ENCODE measurements around the gene CLEC2L. TPM values are rescaled to one million over a fixed set of nuclear protein-coding genes. Genes with fewer than 3 reads are reported as not detected.

Gene CLEC2L
- total RNA-seq, 1 experiment from 2014 or later = not detected

DNA sequence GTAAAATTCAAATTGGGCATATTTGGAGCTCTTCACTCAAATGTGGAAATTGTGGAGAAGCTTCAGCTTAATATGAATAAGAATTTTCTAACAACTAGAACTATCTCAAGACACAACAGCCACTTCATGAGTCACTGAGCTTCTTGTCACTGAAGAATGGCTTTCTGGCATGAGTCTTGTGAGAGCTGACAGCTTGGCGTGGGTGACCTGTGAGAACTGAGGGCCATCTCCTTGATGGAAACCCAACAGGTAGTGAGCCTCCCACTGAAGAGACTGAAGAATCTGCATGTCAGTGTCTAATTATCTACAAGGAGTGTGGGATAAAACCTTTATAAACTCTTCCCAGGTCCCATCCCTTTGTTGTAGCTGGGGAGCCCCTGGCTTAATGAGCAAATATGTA is 66.0 kb downstream of the CLEC2L start:
- H3K4me1 ChIP-seq (ENCODE audit: insufficient read depth, low read length, poor library complexity, severe bottlenecking) = no peaks in the 10 kb centered on the region
- no peak overlapping the region for H3K27ac ChIP-seq (ENCODE audit: low read depth, low read length, poor library complexity, severe bottlenecking)
- no peak for TF ChIP-seq EZH2 (IDR thresholded peaks at IDR 0.05; ENCODE audit: borderline replicate concordance, low read depth, low read length, poor library complexity, severe bottlenecking)
- TF ChIP-seq, protein P1, sequence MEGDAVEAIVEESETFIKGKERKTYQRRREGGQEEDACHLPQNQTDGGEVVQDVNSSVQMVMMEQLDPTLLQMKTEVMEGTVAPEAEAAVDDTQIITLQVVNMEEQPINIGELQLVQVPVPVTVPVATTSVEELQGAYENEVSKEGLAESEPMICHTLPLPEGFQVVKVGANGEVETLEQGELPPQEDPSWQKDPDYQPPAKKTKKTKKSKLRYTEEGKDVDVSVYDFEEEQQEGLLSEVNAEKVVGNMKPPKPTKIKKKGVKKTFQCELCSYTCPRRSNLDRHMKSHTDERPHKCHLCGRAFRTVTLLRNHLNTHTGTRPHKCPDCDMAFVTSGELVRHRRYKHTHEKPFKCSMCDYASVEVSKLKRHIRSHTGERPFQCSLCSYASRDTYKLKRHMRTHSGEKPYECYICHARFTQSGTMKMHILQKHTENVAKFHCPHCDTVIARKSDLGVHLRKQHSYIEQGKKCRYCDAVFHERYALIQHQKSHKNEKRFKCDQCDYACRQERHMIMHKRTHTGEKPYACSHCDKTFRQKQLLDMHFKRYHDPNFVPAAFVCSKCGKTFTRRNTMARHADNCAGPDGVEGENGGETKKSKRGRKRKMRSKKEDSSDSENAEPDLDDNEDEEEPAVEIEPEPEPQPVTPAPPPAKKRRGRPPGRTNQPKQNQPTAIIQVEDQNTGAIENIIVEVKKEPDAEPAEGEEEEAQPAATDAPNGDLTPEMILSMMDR (conservative IDR thresholded peaks at IDR 0.05; ENCODE audit: low read depth, low read length) = no peak
- CTCF ChIA-PET = interaction anchor here (1.7 kb wide), 1 partner anchor 13 kb away, joined by 19 read pairs; no protein-coding TSS in a partner anchor
- POLR2A ChIA-PET (ENCODE audit: low non-redundant PET) = interaction anchor here (0.7 kb wide), 2 partner anchors 175 to 303 kb away, joined by 4 to 8 read pairs; no protein-coding TSS in a partner anchor
- H3K27me3 ChIP-seq (replicated peaks; ENCODE audit: insufficient read depth, low read depth, low read length, poor library complexity) = no peaks in the 10 kb centered on the region
- H3K9me3 ChIP-seq (ENCODE audit: low read depth, low read length, poor library complexity, severe bottlenecking) = no peaks in the 10 kb centered on the region
- intact Hi-C loops (cut with micrococcal nuclease; ENCODE audit: unreplicated experiment) = no loop called here
- no peak for DNase-seq (ENCODE audit: low spot score)
- BruUV-seq (replicated peaks) = no TSS peak
- peaks cover 3% of the 10 kb centered on the region for H3K36me3 ChIP-seq (ENCODE audit: insufficient read depth, low read length, poor library complexity, severe bottlenecking)
- H3K4me3 ChIP-seq (ENCODE audit: low read depth, low read length, poor library complexity, severe bottlenecking) = no peak overlapping the region

GRCh38 chr7:139591550-139592195 is 68.2 kb downstream of the CLEC2L start:
- no peak overlapping the region for H3K27ac ChIP-seq (ENCODE audit: low read depth, low read length, poor library complexity, severe bottlenecking)
- intact Hi-C loops (cut with micrococcal nuclease; ENCODE audit: unreplicated experiment) = no loop called here
- H3K36me3 ChIP-seq (ENCODE audit: insufficient read depth, low read length, poor library complexity, severe bottlenecking) = peaks cover 10% of the 10 kb centered on the region
- peak; percentile 3 for DNase-seq (ENCODE audit: low spot score)
- ChIA-PET CTCF (no interaction called here), POLR2A (ENCODE audit: low non-redundant PET) (no interaction called here)
- no peaks in the 10 kb centered on the region for H3K9me3 ChIP-seq (ENCODE audit: low read depth, low read length, poor library complexity, severe bottlenecking)
- no peaks in the 10 kb centered on the region for H3K4me1 ChIP-seq (ENCODE audit: insufficient read depth, low read length, poor library complexity, severe bottlenecking)
- BruUV-seq (replicated peaks) = no TSS peak
- no peaks in the 10 kb centered on the region for H3K27me3 ChIP-seq (replicated peaks; ENCODE audit: insufficient read depth, low read depth, low read length, poor library complexity)
- no peak for TF ChIP-seq EZH2 (IDR thresholded peaks at IDR 0.05; ENCODE audit: borderline replicate concordance, low read depth, low read length, poor library complexity, severe bottlenecking)
- TF ChIP-seq, protein P1 (conservative IDR thresholded peaks at IDR 0.05; ENCODE audit: low read depth, low read length) = no peak
- no peak overlapping the region for H3K4me3 ChIP-seq (ENCODE audit: low read depth, low read length, poor library complexity, severe bottlenecking)

- ChIA-PET CTCF (no interaction called here), POLR2A (ENCODE audit: low non-redundant PET) (no interaction called here)
- peaks cover 10% of the 10 kb centered on the region for H3K36me3 ChIP-seq (ENCODE audit: insufficient read depth, low read length, poor library complexity, severe bottlenecking)
- H3K9me3 ChIP-seq (ENCODE audit: low read depth, low read length, poor library complexity, severe bottlenecking) = no peaks in the 10 kb centered on the region
- DNase-seq (ENCODE audit: low spot score) = no peak
- TF ChIP-seq, protein P1 (conservative IDR thresholded peaks at IDR 0.05; ENCODE audit: low read depth, low read length) = no peak
- no peak for TF ChIP-seq EZH2 (IDR thresholded peaks at IDR 0.05; ENCODE audit: borderline replicate concordance, low read depth, low read length, poor library complexity, severe bottlenecking)
- BruUV-seq (replicated peaks) = no TSS peak
- intact Hi-C loops (cut with micrococcal nuclease; ENCODE audit: unreplicated experiment) = no loop called here
- no peaks in the 10 kb centered on the region for H3K27me3 ChIP-seq (replicated peaks; ENCODE audit: insufficient read depth, low read depth, low read length, poor library complexity)
- no peak overlapping the region for H3K27ac ChIP-seq (ENCODE audit: low read depth, low read length, poor library complexity, severe bottlenecking)
- H3K4me1 ChIP-seq (ENCODE audit: insufficient read depth, low read length, poor library complexity, severe bottlenecking) = no peaks in the 10 kb centered on the region
- H3K4me3 ChIP-seq (ENCODE audit: low read depth, low read length, poor library complexity, severe bottlenecking) = no peak overlapping the region
Measured at GRCh38 chr7:139592801-139593461, 69.4 kb downstream of the CLEC2L start.

Measured in A673 (cell line).